KMS-11 (cell line): ENCODE measurements around the gene CLCNKA.

Experiments used
- H2AFZ ChIP-seq: fragments of 200-600 bp; sonication (generic); 2 replicates; pipeline ENCODE4 v1.6.1; 2016; ENCODE audit warnings: antibody characterized with exemption, mixed run types, low read depth
- H3K27ac ChIP-seq: fragments of 200-600 bp; sonication (generic); 2 replicates; pipeline ENCODE4 v1.6.1; 2016; ENCODE audit warnings: mild to moderate bottlenecking, mixed run types
- H3K27me3 ChIP-seq: fragments of 200-600 bp; sonication (generic); 2 replicates; pipeline ENCODE4 v1.6.1; 2017; ENCODE audit warnings: mild to moderate bottlenecking, low read depth, mixed run types, moderate library complexity; ENCODE audit not compliant: insufficient read depth
- H3K36me3 ChIP-seq: fragments of 200-600 bp; sonication (generic); 2 replicates; pipeline ENCODE4 v1.6.1; 2017; ENCODE audit warnings: mild to moderate bottlenecking, mixed run types; ENCODE audit not compliant: insufficient read depth
- H3K4me1 ChIP-seq: fragments of 200-600 bp; sonication (generic); 2 replicates; pipeline ENCODE4 v1.6.1; 2016; ENCODE audit warnings: mild to moderate bottlenecking, low read depth, mixed run types; ENCODE audit not compliant: poor library complexity, severe bottlenecking
- H3K4me2 ChIP-seq: fragments of 200-600 bp; sonication (generic); 2 replicates; pipeline ENCODE4 v1.7.0; 2016; ENCODE audit warnings: mild to moderate bottlenecking, mixed run types
- H3K4me3 ChIP-seq: fragments of 200-600 bp; sonication (generic); IDR thresholded peaks from 2 replicates; pipeline ENCODE4 v1.6.1; 2017; ENCODE audit warnings: low read depth, low read length, mixed read lengths; ENCODE audit not compliant: insufficient read depth
- H3K79me2 ChIP-seq: fragments of 200-600 bp; sonication (generic); 2 replicates; pipeline ENCODE4 v1.6.1; 2016; ENCODE audit warnings: low read depth, mixed run types; ENCODE audit not compliant: insufficient read depth
- H3K9ac ChIP-seq: fragments of 200-600 bp; sonication (generic); 2 replicates; pipeline ENCODE4 v1.6.1; 2016; ENCODE audit warnings: mild to moderate bottlenecking, mixed run types
- H4K20me1 ChIP-seq: fragments of 200-600 bp; sonication (generic); 2 replicates; pipeline ENCODE4 v1.6.1; 2016; ENCODE audit warnings: mild to moderate bottlenecking, mixed run types; ENCODE audit not compliant: insufficient read depth
- CTCF ChIP-seq: fragments of 200-600 bp; sonication (generic); conservative IDR thresholded peaks from 2 replicates; pipeline ENCODE4 v1.6.1; 2017; ENCODE audit warnings: low read depth, mild to moderate bottlenecking, antibody characterized with exemption, low read length, moderate library complexity, mixed read lengths

CLCNKA gene

GRCh38 chr1:16064536-16065268 is 42.9 kb downstream of the CLCNKA start:
- peaks cover 9% of the 10 kb centered on the region for H3K4me1 ChIP-seq

GRCh38 chr1:16065269-16065576 is 43.4 kb downstream of the CLCNKA start:
- TF ChIP-seq CTCF: no peak
- Histone ChIP-seq H3K27ac (no peak overlapping the region), H3K36me3 (no peaks in the 10 kb centered on the region), H3K79me2 (no peaks in the 10 kb centered on the region), H3K4me3 (no peak overlapping the region), H4K20me1 (no peaks in the 10 kb centered on the region), H2AFZ (no peak overlapping the region), H3K4me2 (no peak overlapping the region), H3K4me1 (peaks cover 9% of the 10 kb centered on the region), H3K9ac (no peak overlapping the region), H3K27me3 (no peaks in the 10 kb centered on the region; the same call in 1 of the 2 replicates)

More at GRCh38 chr1:16064536-16065268, 42.9 kb downstream of the CLCNKA start:
- Histone ChIP-seq H3K4me3 (no peak overlapping the region), H3K79me2 (no peaks in the 10 kb centered on the region), H2AFZ (no peak overlapping the region), H3K36me3 (no peaks in the 10 kb centered on the region), H3K4me2 (no peak overlapping the region), H3K27me3 (no peaks in the 10 kb centered on the region; the same call in 1 of the 2 replicates), H3K27ac (no peak overlapping the region), H3K9ac (no peak overlapping the region), H4K20me1 (no peaks in the 10 kb centered on the region)
- no peak for TF ChIP-seq CTCF

- no peak for TF ChIP-seq CTCF
- H3K4me2 ChIP-seq: no peak overlapping the region
- H4K20me1 ChIP-seq: no peaks in the 10 kb centered on the region
Measured at GRCh38 chr1:16066245-16066644, 44.4 kb downstream of the CLCNKA start.

GRCh38 chr1:16067127-16067768 is 45.4 kb downstream of the CLCNKA start:
- Histone ChIP-seq H3K9ac (no peak overlapping the region), H4K20me1 (no peaks in the 10 kb centered on the region), H3K36me3 (no peaks in the 10 kb centered on the region), H3K4me3 (no peak overlapping the region), H3K27me3 (no peaks in the 10 kb centered on the region; the same call in 1 of the 2 replicates), H3K79me2 (no peaks in the 10 kb centered on the region), H3K4me1 (peaks cover 9% of the 10 kb centered on the region), H2AFZ (no peak overlapping the region), H3K4me2 (no peak overlapping the region), H3K27ac (no peak overlapping the region)
- TF ChIP-seq CTCF: no peak

More at GRCh38 chr1:16066245-16066644, 44.4 kb downstream of the CLCNKA start:
- Histone ChIP-seq H3K36me3 (no peaks in the 10 kb centered on the region), H2AFZ (no peak overlapping the region), H3K79me2 (no peaks in the 10 kb centered on the region), H3K4me1 (peaks cover 9% of the 10 kb centered on the region), H3K9ac (no peak overlapping the region), H3K27ac (no peak overlapping the region), H3K27me3 (no peaks in the 10 kb centered on the region; the same call in 1 of the 2 replicates), H3K4me3 (no peak overlapping the region)
